Activated T-helper 1 cell treated with anti-CD3 and anti-CD28 coated beads, Interleukin-12 subunit alpha, Interleukin-12 subunit beta, Interleukin-2, Interleukin-4 antibody, amounts not matched to agents 30 ng/mL and 10 ng/mL and 1 ng/mL, durations not matched to agents 14 hours and 24 hours and 36 hours (primary cell): ENCODE measurements around the gene CNKSR2. TPM values are rescaled to one million over a fixed set of nuclear protein-coding genes. Genes with fewer than 3 reads are reported as not detected.

ENCODE experiments used
- DNase-seq: peaks from one replicate; pipeline ENCODE4 v3.0.0; 2021; ENCODE audit warnings: low spot score
- H3K27ac Mint-ChIP-seq: one replicate; pipeline ENCODE4 v1.8.0; 2021; ENCODE audit warnings: mild to moderate bottlenecking, mixed read lengths
- H3K27me3 Mint-ChIP-seq: one replicate; pipeline ENCODE4 v1.8.0; 2022; ENCODE audit warnings: mild to moderate bottlenecking, moderate library complexity, mixed read lengths; ENCODE audit not compliant: insufficient read depth
- H3K36me3 Mint-ChIP-seq: one replicate; pipeline ENCODE4 v1.8.0; 2021; ENCODE audit warnings: low read depth, mixed read lengths
- H3K4me1 Mint-ChIP-seq: one replicate; pipeline ENCODE4 v1.8.0; 2021; ENCODE audit warnings: low read depth, mixed read lengths
- H3K4me3 Mint-ChIP-seq: one replicate; pipeline ENCODE4 v1.8.0; 2021; ENCODE audit warnings: mild to moderate bottlenecking, moderate library complexity, mixed read lengths
- H3K9me3 Mint-ChIP-seq: one replicate; pipeline ENCODE4 v1.8.0; 2021; ENCODE audit warnings: mixed read lengths
- intact Hi-C: fragments of 100-400 bp; cut with micrococcal nuclease; formaldehyde crosslinking; loops from one replicate; pipeline ENCODE4 v1.15.1; 2024
- total RNA-seq: library from RNA; stranded (reverse); gene quantifications from 2 replicates; pipeline ENCODE4 v1.2.3, GENCODE V29; 2022

Gene CNKSR2
- 7.4 and 9.1 TPM in 2 replicates for total RNA-seq

DNA sequence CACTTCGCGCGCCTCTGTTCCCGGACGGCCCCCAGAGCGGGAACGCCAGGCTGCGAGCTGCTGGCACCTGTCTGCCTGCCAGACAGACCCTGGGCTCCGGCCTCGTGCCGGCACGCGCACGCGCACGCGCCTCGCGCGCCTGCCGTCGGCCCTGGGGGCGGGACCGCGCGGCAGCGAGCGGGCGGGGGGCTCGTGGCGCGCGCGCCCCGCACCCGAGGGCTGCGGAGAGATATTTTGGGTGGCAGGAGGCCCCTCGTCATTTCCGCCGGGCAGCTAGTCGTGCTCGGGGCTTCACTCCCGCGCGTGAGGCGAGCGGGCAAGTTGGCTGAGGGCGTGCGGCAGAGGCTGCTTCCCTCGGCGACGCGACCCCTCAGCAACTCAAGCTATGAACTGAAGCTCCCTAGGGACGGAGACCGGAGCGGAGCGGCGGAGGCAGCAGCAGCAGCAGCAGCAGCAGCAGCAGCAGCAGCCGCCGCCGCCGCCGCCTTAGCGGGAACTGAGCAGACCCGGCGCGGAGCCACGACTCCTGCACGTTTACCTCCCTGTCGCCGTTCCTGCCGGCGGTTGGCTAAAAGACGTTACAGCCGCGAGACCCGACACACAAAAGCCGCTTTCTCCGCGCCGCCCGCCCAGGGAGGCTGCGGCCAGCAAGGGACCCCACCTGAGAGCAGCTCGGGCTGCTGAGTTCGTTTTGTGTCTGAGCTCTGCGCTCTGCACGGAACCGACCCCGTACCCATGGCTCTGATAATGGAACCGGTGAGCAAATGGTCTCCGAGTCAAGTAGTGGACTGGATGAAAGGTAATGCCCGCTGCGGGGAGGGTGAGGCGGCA lies at the start of gene CNKSR2:
TSS of gene CNKSR2 (plus strand) at position 256 of the 831 bp plus-strand sequence. CDS start at position 736, 480 bp downstream.
- H3K9me3 Mint-ChIP-seq: no peaks in the 10 kb centered on the region
- H3K27ac Mint-ChIP-seq: peak within 1 kb of the TSS; percentile 40
- no peaks in the 10 kb centered on the region for H3K36me3 Mint-ChIP-seq
- H3K27me3 Mint-ChIP-seq: peaks cover 6% of the 10 kb centered on the region
- peak; percentile 60 for DNase-seq
- intact Hi-C loops: loop anchor here (2.0 to 10.0 kb wide), 8 partner anchors 64 to 1232 kb away; partner anchors contain the start of genes EIF1AX, RPS6KA3 and SMS
- peaks cover 14% of the 10 kb centered on the region for H3K4me1 Mint-ChIP-seq
- H3K4me3 Mint-ChIP-seq: peak within 1 kb of the TSS; percentile 91

DNA sequence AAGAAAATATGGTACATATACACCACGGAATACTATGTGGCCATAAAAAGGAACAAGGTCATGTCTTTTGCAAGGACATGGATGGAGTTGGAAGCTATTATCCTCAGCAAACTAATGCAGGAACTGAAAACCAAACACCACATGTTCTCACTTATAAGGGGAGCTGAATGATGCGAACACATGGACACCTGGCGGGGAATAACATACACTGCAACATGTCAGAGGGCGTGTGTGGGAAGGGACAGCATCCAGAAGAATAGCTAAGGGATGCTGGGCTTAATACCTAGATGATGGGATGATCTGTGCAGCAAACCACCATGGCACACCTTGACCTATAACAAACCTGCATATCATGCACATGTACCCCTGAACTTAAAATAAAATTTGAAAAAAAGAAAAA lies 19.5 kb upstream of the CNKSR2 start:
- no peak overlapping the region for H3K4me3 Mint-ChIP-seq
- no peaks in the 10 kb centered on the region for H3K36me3 Mint-ChIP-seq
- H3K27ac Mint-ChIP-seq: no peak overlapping the region
- no peak for DNase-seq
- intact Hi-C loops: no loop called here
- H3K27me3 Mint-ChIP-seq: no peaks in the 10 kb centered on the region
- peaks cover 14% of the 10 kb centered on the region for H3K9me3 Mint-ChIP-seq
- no peaks in the 10 kb centered on the region for H3K4me1 Mint-ChIP-seq

DNA sequence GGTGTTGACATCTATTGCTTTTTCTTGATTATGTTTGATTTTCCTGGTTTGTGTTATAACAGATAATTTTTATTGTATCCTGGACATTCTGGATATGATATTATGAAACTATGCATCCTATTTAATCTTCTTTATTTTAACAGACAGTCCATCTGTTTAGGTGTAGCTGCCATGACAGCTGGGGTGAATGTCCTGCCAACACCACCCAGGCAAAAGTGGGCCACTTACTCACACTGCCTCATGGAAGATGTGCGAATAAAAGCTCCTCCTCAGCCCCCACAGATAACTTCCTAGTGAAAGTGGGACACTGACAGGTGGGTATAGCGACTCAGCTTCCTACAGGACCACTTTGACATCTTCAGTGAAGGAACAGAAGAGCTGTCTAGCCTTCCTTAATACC lies 18.4 kb upstream of the CNKSR2 start:
- Mint-ChIP-seq H3K36me3 (no peaks in the 10 kb centered on the region), H3K27me3 (no peaks in the 10 kb centered on the region), H3K4me1 (no peaks in the 10 kb centered on the region), H3K9me3 (peaks cover 10% of the 10 kb centered on the region), H3K27ac (no peak overlapping the region), H3K4me3 (no peak overlapping the region)
- intact Hi-C loops: no loop called here
- no peak for DNase-seq

DNA sequence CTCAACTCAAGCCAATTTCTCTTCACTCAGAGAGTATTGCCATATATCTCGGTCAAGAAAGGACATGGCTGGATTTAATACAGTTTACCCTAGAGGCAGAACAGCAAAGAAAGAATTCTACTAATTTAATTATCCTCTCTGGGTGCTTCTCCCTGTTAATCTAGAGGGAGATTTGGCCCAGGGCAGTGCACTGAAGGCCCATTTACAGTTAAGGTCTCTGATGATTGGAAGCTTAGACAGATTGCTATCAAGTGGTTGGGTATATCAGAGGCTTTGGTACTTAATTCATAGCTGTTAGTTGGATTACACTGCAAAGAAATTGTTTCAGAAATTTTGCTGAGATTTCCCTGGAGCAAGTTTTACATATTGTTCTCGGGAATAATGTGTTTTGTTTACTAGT lies 4.6 kb upstream of the CNKSR2 start:
- H3K9me3 Mint-ChIP-seq: no peaks in the 10 kb centered on the region
- no peak for DNase-seq
- peaks cover 3% of the 10 kb centered on the region for H3K27me3 Mint-ChIP-seq
- no peaks in the 10 kb centered on the region for H3K4me1 Mint-ChIP-seq
- H3K27ac Mint-ChIP-seq: no peak overlapping the region
- H3K36me3 Mint-ChIP-seq: no peaks in the 10 kb centered on the region
- intact Hi-C loops: loop anchor here (5.0 to 10.0 kb wide), 7 partner anchors 113 to 1227 kb away; partner anchors contain the start of genes EIF1AX, RPS6KA3 and SMS
- no peak overlapping the region for H3K4me3 Mint-ChIP-seq

DNA sequence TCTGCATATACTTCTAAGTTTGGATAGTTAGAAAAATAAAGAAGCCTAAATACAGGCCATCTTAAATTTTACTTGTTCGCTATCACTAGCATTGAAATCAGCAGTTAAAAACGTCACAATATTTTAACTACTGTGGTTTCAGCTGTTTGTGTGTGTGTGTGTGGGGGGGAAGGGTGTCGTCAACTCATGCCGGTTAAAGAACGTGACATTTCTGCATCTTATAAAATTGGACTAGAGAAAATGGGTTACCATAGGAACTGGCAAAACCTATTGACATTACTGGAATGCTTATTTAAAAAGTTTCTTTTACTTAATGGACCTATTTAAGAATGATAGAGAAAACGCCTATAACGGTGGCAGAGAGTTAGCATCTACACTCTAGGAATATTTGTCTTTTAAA lies 1.2 kb upstream of the CNKSR2 start:
- no peaks in the 10 kb centered on the region for H3K36me3 Mint-ChIP-seq
- DNase-seq: no peak
- peak overlapping the region; percentile 68 for H3K27ac Mint-ChIP-seq
- no peaks in the 10 kb centered on the region for H3K9me3 Mint-ChIP-seq
- peaks cover 6% of the 10 kb centered on the region for H3K27me3 Mint-ChIP-seq
- H3K4me3 Mint-ChIP-seq: peak overlapping the region; percentile 75
- intact Hi-C loops: loop anchor here (2.0 to 10.0 kb wide), 8 partner anchors 109 to 1231 kb away; partner anchors contain the start of genes EIF1AX, RPS6KA3 and SMS
- peaks cover 10% of the 10 kb centered on the region for H3K4me1 Mint-ChIP-seq

DNA sequence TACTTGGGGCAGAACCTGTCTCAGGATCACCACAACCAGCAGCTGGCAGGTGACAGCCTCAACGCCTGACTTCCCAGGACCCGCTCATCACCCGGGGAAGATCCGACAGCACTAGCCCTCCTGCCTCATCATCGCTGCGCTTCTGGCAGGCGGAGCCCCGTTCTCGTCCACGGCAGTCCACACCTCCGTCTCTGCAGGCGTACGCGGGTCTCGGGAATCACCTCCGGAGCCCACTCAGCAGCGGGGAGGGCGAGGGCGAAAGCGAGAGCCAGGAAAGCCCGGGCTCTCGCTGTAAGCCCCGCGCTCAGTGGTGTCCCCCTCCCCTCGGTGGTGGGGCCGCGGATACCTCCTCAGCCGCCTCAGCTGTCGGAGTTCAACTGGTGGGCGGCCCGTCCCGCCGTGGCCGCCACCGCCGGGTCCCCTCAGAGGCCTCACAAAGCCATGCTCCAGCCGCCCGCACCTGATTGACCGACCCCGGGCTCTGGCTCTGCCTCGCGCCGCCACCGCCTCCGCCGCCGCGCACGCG lies 518 bp upstream of the CNKSR2 start:
- H3K9me3 Mint-ChIP-seq: no peaks in the 10 kb centered on the region
- H3K4me3 Mint-ChIP-seq: peak overlapping the region; percentile 81
- intact Hi-C loops: loop anchor here (2.0 to 10.0 kb wide), 9 partner anchors 65 to 1231 kb away; partner anchors contain the start of genes EIF1AX, RPS6KA3 and SMS
- H3K36me3 Mint-ChIP-seq: no peaks in the 10 kb centered on the region
- DNase-seq: no peak
- peak overlapping the region; percentile 34 for H3K27ac Mint-ChIP-seq
- H3K4me1 Mint-ChIP-seq: peaks cover 10% of the 10 kb centered on the region
- H3K27me3 Mint-ChIP-seq: peaks cover 6% of the 10 kb centered on the region

DNA sequence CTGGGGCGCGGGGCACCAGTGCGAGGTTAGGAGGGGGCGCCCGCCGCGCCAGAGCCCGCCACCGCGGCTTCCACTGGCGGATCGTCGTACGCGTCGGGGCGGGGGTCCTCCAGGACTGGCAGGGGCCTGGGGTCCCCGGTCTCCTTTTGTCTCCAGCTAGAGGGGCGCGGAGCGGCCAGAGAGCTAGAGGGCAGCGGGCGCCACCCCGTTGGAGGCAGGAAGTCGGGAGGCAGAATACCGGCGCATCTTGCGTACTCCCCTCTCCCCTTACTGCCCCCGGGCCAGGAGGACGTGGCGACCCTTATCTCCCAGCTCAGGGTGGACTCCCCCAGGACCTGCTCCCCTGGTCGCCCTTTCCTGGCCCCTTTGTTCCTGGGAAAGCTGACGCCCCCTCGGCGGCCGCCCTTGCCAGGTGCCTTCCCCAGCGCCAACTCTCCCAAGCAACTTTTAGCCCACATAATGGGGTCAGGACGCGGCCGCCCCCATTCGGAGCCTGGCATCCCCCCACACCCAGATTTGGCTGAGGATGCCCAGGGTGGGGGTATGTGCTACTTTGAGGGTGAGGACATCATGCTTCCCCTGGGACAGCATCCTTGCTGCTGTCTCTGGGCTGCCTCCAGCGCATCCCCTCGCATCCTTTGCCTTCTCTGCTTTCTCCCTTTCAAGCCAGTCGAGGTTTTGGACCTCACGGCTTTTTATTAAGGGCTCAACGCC lies 933 bp downstream of the CNKSR2 start:
- H3K36me3 Mint-ChIP-seq: no peaks in the 10 kb centered on the region
- no peaks in the 10 kb centered on the region for H3K9me3 Mint-ChIP-seq
- intact Hi-C loops: loop anchor here (2.0 to 10.0 kb wide), 8 partner anchors 64 to 1233 kb away; partner anchors contain the start of genes EIF1AX, RPS6KA3 and SMS
- DNase-seq: peak; percentile 0
- H3K4me3 Mint-ChIP-seq: peak overlapping the region; percentile 91
- H3K27me3 Mint-ChIP-seq: peaks cover 6% of the 10 kb centered on the region
- H3K4me1 Mint-ChIP-seq: peaks cover 14% of the 10 kb centered on the region
- H3K27ac Mint-ChIP-seq: no peak overlapping the region

DNA sequence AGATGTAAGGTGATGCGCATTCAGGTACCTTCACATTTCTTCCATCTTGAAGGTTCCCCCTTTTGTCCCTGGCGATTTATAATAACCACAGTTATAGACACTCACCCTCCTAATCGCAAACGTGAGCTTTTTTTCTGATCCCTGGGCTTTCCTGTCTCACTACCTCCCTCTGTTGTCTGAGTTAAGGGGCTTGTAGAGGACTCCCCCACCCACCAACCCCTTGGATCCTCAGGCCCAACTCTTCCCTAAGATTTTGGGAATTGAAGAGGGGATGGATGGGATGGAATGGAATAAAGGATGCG lies 1.4 kb downstream of the CNKSR2 start:
- no peaks in the 10 kb centered on the region for H3K36me3 Mint-ChIP-seq
- intact Hi-C loops: loop anchor here (2.0 to 10.0 kb wide), 6 partner anchors 63 to 1111 kb away; partner anchors contain the start of genes RPS6KA3 and SMS
- no peaks in the 10 kb centered on the region for H3K9me3 Mint-ChIP-seq
- peaks cover 14% of the 10 kb centered on the region for H3K4me1 Mint-ChIP-seq
- peaks cover 6% of the 10 kb centered on the region for H3K27me3 Mint-ChIP-seq
- no peak for DNase-seq
- no peak overlapping the region for H3K27ac Mint-ChIP-seq
- peak overlapping the region; percentile 76 for H3K4me3 Mint-ChIP-seq

DNA sequence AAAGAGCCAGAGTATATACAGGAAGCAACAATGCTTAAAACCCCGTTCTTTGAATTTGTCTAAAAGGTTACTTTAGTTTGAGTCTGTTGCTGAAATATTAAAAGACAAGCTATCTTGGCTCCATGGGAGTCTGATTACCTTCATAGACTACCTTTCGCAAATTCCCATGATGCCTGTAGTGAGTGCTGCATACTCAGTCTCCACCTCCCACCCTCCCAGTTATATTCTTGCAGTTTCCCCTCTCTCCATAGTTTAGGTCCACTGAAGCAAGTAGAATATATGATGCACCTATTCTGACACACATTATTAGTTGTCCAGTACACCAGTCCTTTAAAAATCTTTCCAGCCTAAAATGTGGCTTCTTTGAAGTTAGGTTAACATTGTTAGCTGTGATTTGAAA lies 2.4 kb downstream of the CNKSR2 start:
- Mint-ChIP-seq H3K36me3 (no peaks in the 10 kb centered on the region), H3K4me3 (peak overlapping the region; percentile 76), H3K27me3 (peaks cover 6% of the 10 kb centered on the region), H3K4me1 (peaks cover 14% of the 10 kb centered on the region), H3K27ac (no peak overlapping the region), H3K9me3 (no peaks in the 10 kb centered on the region)
- intact Hi-C loops: loop anchor here (10.0 kb wide), 5 partner anchors 468 to 1112 kb away; partner anchors contain the start of genes RPS6KA3 and SMS
- no peak for DNase-seq

DNA sequence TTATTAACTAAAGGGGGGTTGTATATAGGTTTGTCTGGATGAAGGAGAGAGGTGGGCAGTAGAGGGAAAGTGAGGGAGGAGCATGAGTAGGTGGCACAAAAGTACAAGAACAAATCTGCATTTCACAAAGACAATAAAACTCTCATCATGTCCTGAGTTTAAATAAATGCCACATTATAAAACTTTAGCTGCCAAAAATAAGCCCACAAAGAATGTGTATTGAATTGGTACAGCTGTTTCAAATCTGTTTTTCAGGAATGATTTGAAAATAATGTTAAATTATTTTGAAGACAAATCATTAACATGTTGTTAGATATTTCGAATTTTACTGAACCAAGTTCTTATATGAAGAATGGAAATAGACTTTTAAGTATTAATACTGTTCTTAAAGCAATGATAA lies 5.8 kb downstream of the CNKSR2 start:
- intact Hi-C loops: loop anchor here (10.0 kb wide), 5 partner anchors 465 to 1115 kb away; partner anchors contain the start of genes RPS6KA3 and SMS
- H3K27me3 Mint-ChIP-seq: peaks cover 3% of the 10 kb centered on the region

DNA sequence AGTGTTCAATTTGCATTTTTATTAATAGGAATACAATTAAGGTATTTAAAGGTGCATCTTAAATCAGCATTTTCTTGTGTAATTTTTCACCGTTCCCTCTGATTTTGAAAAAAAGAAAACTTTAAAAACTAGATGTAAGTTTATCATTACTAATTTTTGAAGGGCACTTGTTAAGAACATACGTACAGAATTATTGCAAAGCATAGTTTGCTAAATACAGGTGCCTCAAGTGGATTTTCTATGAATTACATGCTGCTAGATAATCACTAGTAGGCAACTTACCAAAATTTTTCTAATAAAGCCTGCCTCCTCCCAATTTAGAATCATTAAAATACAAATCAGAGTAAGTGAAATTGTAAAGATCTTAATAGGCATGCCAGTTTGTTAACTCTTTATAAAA lies 8.5 kb downstream of the CNKSR2 start:
- Mint-ChIP-seq H3K27ac (no peak overlapping the region), H3K4me3 (no peak overlapping the region), H3K9me3 (no peaks in the 10 kb centered on the region), H3K27me3 (no peaks in the 10 kb centered on the region), H3K36me3 (no peaks in the 10 kb centered on the region), H3K4me1 (peaks cover 4% of the 10 kb centered on the region)
- DNase-seq: no peak
- intact Hi-C loops: no loop called here

More for the DNA sequence above, 5.8 kb downstream of the CNKSR2 start:
- no peak overlapping the region for H3K4me3 Mint-ChIP-seq
- DNase-seq: no peak
- H3K4me1 Mint-ChIP-seq: peaks cover 14% of the 10 kb centered on the region
- no peaks in the 10 kb centered on the region for H3K36me3 Mint-ChIP-seq
- no peaks in the 10 kb centered on the region for H3K9me3 Mint-ChIP-seq
- H3K27ac Mint-ChIP-seq: no peak overlapping the region

DNA sequence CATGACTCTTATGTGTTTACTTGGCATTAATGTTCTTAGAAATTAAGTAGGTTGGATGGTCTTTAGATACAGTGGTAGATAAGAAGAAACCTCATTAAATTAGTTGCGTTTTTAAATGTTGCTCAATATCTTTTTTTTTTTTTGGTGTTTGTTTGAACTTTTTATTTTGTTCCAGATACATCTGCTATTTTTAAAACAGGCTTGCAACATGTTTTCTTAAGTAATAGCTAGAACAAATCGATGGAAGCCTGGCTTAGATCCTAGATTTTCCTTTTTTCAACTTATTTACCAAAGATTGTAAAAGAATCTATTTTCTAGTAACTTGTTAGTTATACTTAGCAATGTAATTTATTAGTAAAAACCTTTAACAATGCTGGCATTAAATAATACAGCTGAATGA lies 9.3 kb downstream of the CNKSR2 start:
- intact Hi-C loops: no loop called here

More for the DNA sequence above, 9.3 kb downstream of the CNKSR2 start:
- Mint-ChIP-seq H3K4me3 (no peak overlapping the region), H3K4me1 (peaks cover 4% of the 10 kb centered on the region), H3K36me3 (no peaks in the 10 kb centered on the region), H3K27me3 (no peaks in the 10 kb centered on the region), H3K27ac (no peak overlapping the region), H3K9me3 (no peaks in the 10 kb centered on the region)
- no peak for DNase-seq
